Brain microvascular endothelial cell (primary cell): ENCODE data around the gene AUH.
A peak's percentile ranks its signal among the peaks of the same experiment; 100 is the strongest.

Source experiments
- DNase-seq: peaks from one replicate; pipeline ENCODE4 v3.0.0-alpha.2; 2020
- H3K27ac ChIP-seq: fragments of 250-450 bp; sonication (Bioruptor Pico); 2 replicates; pipeline ENCODE4 v1.5.1; 2020; ENCODE audit warnings: mild to moderate bottlenecking, moderate library complexity
- H3K27me3 ChIP-seq: fragments of 250-450 bp; sonication (Bioruptor Pico); replicated peaks from 2 replicates; pipeline ENCODE4 v1.5.1; 2020; ENCODE audit warnings: mild to moderate bottlenecking
- H3K36me3 ChIP-seq: fragments of 250-450 bp; sonication (Bioruptor Pico); replicated peaks from 2 replicates; pipeline ENCODE4 v1.5.1; 2020; ENCODE audit warnings: mild to moderate bottlenecking
- H3K4me3 ChIP-seq: 2 replicates; pipeline ENCODE4 v1.5.1; 2011; ENCODE audit warnings: low read depth, mild to moderate bottlenecking, control low read depth, low read length, moderate library complexity
- CTCF ChIP-seq: IDR thresholded peaks from 2 replicates; pipeline ENCODE4 v1.5.1; 2011; ENCODE audit warnings: low read depth, mild to moderate bottlenecking, moderate library complexity, low read length, control low read depth, inconsistent platforms; ENCODE audit errors: missing control alignments
- in situ Hi-C: cut with HindIII; loops from 2 replicates; pipeline ENCODE4 v1.10.0; 2017; ENCODE audit warnings: low sequenced_read_pairs, low pct_ligation_motif_present

AUH gene

GRCh38 chr9:91298311-91298710 is 63.4 kb downstream of the AUH start:
- no peak for TF ChIP-seq CTCF
- peak; percentile 2 for DNase-seq
- no peaks in the 10 kb centered on the region for H3K27me3 ChIP-seq
- in situ Hi-C loops = no loop called here
- H3K4me3 ChIP-seq = no peak overlapping the region
- no peak overlapping the region for H3K27ac ChIP-seq
- no peaks in the 10 kb centered on the region for H3K36me3 ChIP-seq

GRCh38 chr9:91297306-91297705 is 64.4 kb downstream of the AUH start:
- Histone ChIP-seq H3K27me3 (no peaks in the 10 kb centered on the region), H3K27ac (no peak overlapping the region), H3K36me3 (no peaks in the 10 kb centered on the region), H3K4me3 (no peak overlapping the region)
- no peak for TF ChIP-seq CTCF
- no peak for DNase-seq
- in situ Hi-C loops = no loop called here

GRCh38 chr9:91296354-91296753 is 65.4 kb downstream of the AUH start:
- in situ Hi-C loops = no loop called here
- TF ChIP-seq CTCF = no peak

GRCh38 chr9:91295357-91295756 is 66.4 kb downstream of the AUH start:
- H3K4me3 ChIP-seq = no peak overlapping the region
- DNase-seq = no peak
- TF ChIP-seq CTCF = no peak
- H3K27me3 ChIP-seq = no peaks in the 10 kb centered on the region
- no peaks in the 10 kb centered on the region for H3K36me3 ChIP-seq
- H3K27ac ChIP-seq = no peak overlapping the region
- in situ Hi-C loops = no loop called here

More at GRCh38 chr9:91296354-91296753, 65.4 kb downstream of the AUH start:
- Histone ChIP-seq H3K4me3 (no peak overlapping the region), H3K27ac (no peak overlapping the region), H3K36me3 (no peaks in the 10 kb centered on the region), H3K27me3 (no peaks in the 10 kb centered on the region)
- DNase-seq = no peak

GRCh38 chr9:91291866-91292265 is 69.9 kb downstream of the AUH start:
- Histone ChIP-seq H3K27ac (no peak overlapping the region), H3K4me3 (no peak overlapping the region), H3K36me3 (no peaks in the 10 kb centered on the region), H3K27me3 (no peaks in the 10 kb centered on the region)
- no peak for TF ChIP-seq CTCF
- DNase-seq = no peak
- in situ Hi-C loops = no loop called here

GRCh38 chr9:91289244-91289643 is 72.5 kb downstream of the AUH start:
- in situ Hi-C loops = no loop called here
- H3K27me3 ChIP-seq = no peaks in the 10 kb centered on the region
- no peak for TF ChIP-seq CTCF

More at GRCh38 chr9:91289244-91289643, 72.5 kb downstream of the AUH start:
- Histone ChIP-seq H3K27ac (no peak overlapping the region), H3K4me3 (no peak overlapping the region), H3K36me3 (no peaks in the 10 kb centered on the region)
- DNase-seq = no peak
